Measurements from ENCODE around the gene HIF1AN. TPM values are rescaled to one million over a fixed set of nuclear protein-coding genes. Genes with fewer than 3 reads are reported as not detected.
"Not testable (repeated sequence)": the region's sequence is repeated elsewhere in the genome, so short reads cannot be mapped to it uniquely, and the experiment has no call there.

The HIF1AN gene
- total RNA-seq, 2 donors from 2014 or later = 28.9 to 42.4 TPM

- no peak for DNase-seq
- H3K4me1 ChIP-seq = no peaks in the 10 kb centered on the region
- H3K9me3 ChIP-seq = no peaks in the 10 kb centered on the region
- intact Hi-C loops (cut with DNase I) = no loop called here
- no peak overlapping the region for H3K9ac ChIP-seq (ENCODE audit: low read depth in 2 of 2, low read length in 2 of 2)
- no peak overlapping the region for H3K27ac ChIP-seq
- H3K27me3 ChIP-seq = peaks cover 4% of the 10 kb centered on the region
- no peak overlapping the region for H3K4me3 ChIP-seq
- H3K36me3 ChIP-seq = no peaks in the 10 kb centered on the region
- TF ChIP-seq, protein P1, sequence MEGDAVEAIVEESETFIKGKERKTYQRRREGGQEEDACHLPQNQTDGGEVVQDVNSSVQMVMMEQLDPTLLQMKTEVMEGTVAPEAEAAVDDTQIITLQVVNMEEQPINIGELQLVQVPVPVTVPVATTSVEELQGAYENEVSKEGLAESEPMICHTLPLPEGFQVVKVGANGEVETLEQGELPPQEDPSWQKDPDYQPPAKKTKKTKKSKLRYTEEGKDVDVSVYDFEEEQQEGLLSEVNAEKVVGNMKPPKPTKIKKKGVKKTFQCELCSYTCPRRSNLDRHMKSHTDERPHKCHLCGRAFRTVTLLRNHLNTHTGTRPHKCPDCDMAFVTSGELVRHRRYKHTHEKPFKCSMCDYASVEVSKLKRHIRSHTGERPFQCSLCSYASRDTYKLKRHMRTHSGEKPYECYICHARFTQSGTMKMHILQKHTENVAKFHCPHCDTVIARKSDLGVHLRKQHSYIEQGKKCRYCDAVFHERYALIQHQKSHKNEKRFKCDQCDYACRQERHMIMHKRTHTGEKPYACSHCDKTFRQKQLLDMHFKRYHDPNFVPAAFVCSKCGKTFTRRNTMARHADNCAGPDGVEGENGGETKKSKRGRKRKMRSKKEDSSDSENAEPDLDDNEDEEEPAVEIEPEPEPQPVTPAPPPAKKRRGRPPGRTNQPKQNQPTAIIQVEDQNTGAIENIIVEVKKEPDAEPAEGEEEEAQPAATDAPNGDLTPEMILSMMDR (IDR thresholded peaks at IDR 0.05) = no peak
Observed at GRCh38 chr10:100570506-100570905, 34.8 kb downstream of the HIF1AN start.

DNA sequence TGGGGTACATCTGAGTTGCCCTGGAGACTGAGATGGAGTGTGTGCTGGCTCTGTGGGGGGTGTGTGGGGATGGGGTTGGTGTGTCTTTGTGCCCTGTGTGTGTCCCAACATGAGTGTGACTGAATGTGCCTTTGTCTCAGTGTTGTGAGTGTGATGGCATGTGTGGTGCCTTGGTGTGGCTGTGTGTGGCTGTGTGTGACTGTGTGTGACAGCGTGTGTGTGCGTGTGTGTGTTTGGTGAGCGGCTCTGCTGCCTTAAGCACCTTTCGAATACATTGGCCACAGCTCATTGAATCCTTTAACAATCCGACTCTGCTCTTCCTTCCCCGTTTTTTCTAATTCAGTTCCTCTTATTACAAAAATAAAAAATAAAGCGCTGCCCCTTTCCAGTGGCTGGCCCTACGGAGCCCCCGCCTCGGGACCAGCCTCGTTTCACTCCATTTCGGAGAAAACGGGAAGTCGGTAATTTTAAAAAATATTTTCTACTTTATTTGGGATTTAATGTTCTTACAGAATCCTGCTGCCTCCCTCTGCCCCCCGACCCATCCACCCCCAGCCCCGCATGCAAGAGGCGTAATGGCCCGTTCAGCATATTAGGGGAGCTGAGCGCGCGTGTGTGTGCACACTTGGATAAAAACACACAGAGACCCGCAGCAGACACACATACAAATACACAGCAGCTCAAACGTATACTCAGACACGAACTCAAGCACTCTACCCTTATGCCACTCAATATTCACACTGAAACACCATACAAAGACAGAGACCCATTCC is 35.5 kb downstream of the HIF1AN start:
- Histone ChIP-seq H3K4me3 (no peak overlapping the region), H3K9ac (ENCODE audit: low read depth in 2 of 2, low read length in 2 of 2) (no peak overlapping the region), H3K4me1 (no peaks in the 10 kb centered on the region), H3K36me3 (no peaks in the 10 kb centered on the region), H3K27me3 (peaks cover 4% of the 10 kb centered on the region), H3K9me3 (no peaks in the 10 kb centered on the region), H3K27ac (no peak overlapping the region)
- TF ChIP-seq, protein P1 (IDR thresholded peaks at IDR 0.05) = no peak
- intact Hi-C loops (cut with DNase I) = no loop called here
- no peak for DNase-seq

- H3K9me3 ChIP-seq; intact Hi-C loops (cut with DNase I); H3K4me1 ChIP-seq; H3K27me3 ChIP-seq; H3K27ac ChIP-seq; DNase-seq; H3K36me3 ChIP-seq; H3K4me3 ChIP-seq; H3K9ac ChIP-seq (ENCODE audit: low read depth in 2 of 2, low read length in 2 of 2): not testable (repeated sequence)
Observed at GRCh38 chr10:100575146-100575545, 39.4 kb downstream of the HIF1AN start.

DNA sequence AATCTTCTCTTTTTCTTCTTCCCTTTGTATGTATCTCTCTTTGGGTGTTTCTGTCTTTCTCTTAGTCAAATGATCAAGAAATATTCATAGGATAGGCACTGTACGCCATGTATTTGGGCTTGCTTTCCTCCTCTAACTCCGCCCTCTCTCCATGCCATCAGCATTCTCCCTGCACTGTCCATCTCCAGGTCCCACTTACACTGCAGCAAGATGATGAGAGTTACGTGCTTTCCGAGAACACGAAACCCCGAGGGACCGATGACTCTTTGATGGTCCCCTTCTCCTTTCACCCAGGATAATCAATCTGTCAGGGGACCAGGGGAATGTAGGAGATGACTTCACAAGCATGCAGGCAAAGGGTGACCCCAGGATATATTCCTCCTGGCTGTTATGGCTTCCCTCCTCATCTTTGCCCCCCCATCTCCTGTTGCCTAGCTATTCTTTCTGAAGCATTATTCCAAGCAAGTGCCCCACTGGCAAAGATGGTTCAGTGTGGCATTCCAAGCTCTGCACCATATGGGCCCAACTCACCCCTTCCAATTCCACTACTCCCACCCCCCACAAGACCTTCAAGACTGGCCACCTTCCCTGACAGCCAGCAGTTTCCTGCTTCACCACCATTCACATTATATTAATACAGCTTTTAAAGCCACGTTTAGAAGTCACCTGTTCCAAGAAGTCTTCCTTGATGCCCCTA is 40.0 kb downstream of the HIF1AN start:
- Histone ChIP-seq H3K36me3 (no peaks in the 10 kb centered on the region), H3K4me3 (no peak overlapping the region), H3K9me3 (no peaks in the 10 kb centered on the region), H3K9ac (ENCODE audit: low read depth in 2 of 2, low read length in 2 of 2) (no peak overlapping the region), H3K27me3 (no peaks in the 10 kb centered on the region), H3K4me1 (no peaks in the 10 kb centered on the region), H3K27ac (no peak overlapping the region)
- TF ChIP-seq, protein P1 (IDR thresholded peaks at IDR 0.05) = no peak
- intact Hi-C loops (cut with DNase I) = no loop called here
- no peak for DNase-seq

DNA sequence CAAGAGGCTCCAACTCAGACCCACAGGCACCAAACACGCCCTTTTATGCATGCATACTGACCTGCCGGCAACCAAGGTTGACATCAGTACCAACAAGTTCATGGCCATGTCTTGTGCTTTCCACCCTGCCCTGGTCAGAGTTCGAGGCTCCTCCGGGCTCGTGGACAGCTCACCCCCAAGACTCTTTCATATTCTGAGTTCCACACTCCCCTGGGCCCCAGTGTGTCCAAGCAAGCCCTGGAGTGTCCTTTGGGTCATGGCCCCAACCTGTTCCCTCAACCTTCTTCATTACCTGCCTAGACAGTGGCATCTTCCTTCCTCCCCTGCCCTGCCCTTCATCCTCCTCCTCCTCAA is 40.5 kb downstream of the HIF1AN start:
- intact Hi-C loops (cut with DNase I) = no loop called here
- Histone ChIP-seq H3K27me3 (no peaks in the 10 kb centered on the region), H3K4me3 (no peak overlapping the region), H3K9me3 (no peaks in the 10 kb centered on the region), H3K9ac (ENCODE audit: low read depth in 2 of 2, low read length in 2 of 2) (no peak overlapping the region), H3K36me3 (no peaks in the 10 kb centered on the region), H3K4me1 (no peaks in the 10 kb centered on the region), H3K27ac (no peak overlapping the region)
- DNase-seq = no peak
- TF ChIP-seq, protein P1 (IDR thresholded peaks at IDR 0.05) = no peak

Measured in colonic mucosa (tissue), 4 donors.